Body of pancreas (tissue), 4 donors: ENCODE data around the gene OGFR.

ENCODE experiments used
- CTCF ChIP-seq, 7 experiments: fragments of 450-650 bp in 4 of 7; fragments of 200-600 bp in 3 of 7; sonication (generic) in 3 of 7; IDR thresholded peaks; one replicate each; pipeline ENCODE4 v1.5.1; 2016 to 2019; ENCODE audit warnings: antibody characterized with exemption in 7 of 7
- POLR2A ChIP-seq, 3 donors: fragments of 450-650 bp; IDR thresholded peaks; one replicate each; pipeline ENCODE4 v1.6.1; 2016; ENCODE audit warnings: antibody characterized with exemption in 3 of 3, mild to moderate bottlenecking in 2 of 3

GRCh38 chr20:62839261-62839660, 34.6 kb downstream of the OGFR start:
- TF ChIP-seq CTCF (IDR thresholded peaks at IDR 0.05): no peak
- TF ChIP-seq POLR2A (IDR thresholded peaks at IDR 0.05): no peak
